ENCODE measurements around the gene GBF1. TPM values are rescaled to one million over a fixed set of nuclear protein-coding genes. Genes with fewer than 3 reads are reported as not detected.

The GBF1 gene
- total and polyA plus RNA-seq, 2 of the 13 experiments (the other 11 are each of a cell fraction or from before 2014, with no cell fraction given) = 17.1 to 21.9 TPM

DNA sequence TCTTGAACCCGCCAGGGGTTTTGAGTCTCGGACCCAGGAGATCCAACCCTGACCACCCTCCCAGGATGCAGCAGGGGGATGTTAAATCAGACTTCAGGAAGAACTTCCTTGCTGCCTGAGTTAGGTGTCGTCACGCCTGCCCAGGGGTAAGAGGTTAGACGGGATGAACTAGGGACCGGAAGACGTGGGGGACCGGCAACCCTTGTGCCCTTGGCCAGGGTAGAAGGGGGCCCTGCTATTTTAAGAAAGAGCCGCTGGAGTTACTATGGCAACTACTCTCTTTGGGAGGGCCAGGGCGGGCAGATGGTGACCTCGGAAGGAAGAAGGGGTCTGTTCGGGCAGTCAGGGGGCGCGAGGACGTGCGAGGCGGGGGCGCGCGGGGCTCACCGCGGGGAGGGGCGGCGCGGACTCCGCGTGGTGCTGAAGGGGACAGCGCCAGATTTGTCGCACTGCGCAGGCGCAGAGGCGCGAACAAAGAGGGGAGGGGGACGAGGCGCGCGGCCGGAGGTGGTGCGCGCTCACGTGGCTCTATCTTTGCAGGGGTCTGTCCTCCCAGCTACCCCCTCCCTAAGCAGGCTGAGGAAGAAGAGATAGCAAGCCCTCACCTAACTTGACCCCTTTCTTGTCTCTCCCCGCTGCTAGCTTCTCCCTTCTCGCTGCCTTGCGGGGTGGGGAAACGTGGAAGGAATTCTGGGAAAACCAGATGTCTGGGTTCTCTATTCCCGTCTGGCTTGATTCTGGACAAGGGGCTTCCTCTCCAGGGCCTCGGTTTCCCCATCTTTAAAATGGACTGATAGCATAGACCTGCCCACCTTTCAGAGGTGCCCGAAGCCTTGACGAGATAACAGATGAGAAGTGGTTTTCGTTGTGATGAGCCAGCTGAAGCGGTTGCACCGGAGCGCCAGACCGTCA lies 174.2 kb downstream of the GBF1 start (continued):
- TF ChIP-seq SKI (IDR thresholded peaks at IDR 0.05; ENCODE audit: partially characterized antibody) = no peak
- TF ChIP-seq ZNF746 (CRISPR knock-in tag; IDR thresholded peaks at IDR 0.05) = no peak
- peak; percentile 26; the same call in 1 of the 2 replicates for TF ChIP-seq GATAD1 (CRISPR knock-in tag; IDR thresholded peaks at IDR 0.05)
- TF ChIP-seq ZIK1 (CRISPR knock-in tag; IDR thresholded peaks at IDR 0.05; ENCODE audit: borderline replicate concordance, low read depth) = peak; percentile 58; the same call in 1 of the 2 replicates
- peak; percentile 63; the same call in 1 of the 2 replicates for TF ChIP-seq IRX3 (CRISPR knock-in tag; IDR thresholded peaks at IDR 0.05; ENCODE audit: borderline replicate concordance, low read depth)
- TF ChIP-seq CBX2 (IDR thresholded peaks at IDR 0.05; ENCODE audit: low read depth, low read length) = no peak
- no peak for TF ChIP-seq CBX2 (CRISPR knock-in tag; IDR thresholded peaks at IDR 0.05; ENCODE audit: low read depth)
- 0 out of 2 replicates have a peak, but pooled peaks have one; percentile 19 for TF ChIP-seq ZBTB38 (CRISPR knock-in tag; IDR thresholded peaks at IDR 0.05)
- no peak for TF ChIP-seq ZNF253 (CRISPR knock-in tag; IDR thresholded peaks at IDR 0.05; ENCODE audit: borderline replicate concordance)
- no peak for TF ChIP-seq ZNF468 (CRISPR knock-in tag; IDR thresholded peaks at IDR 0.05)
- TF ChIP-seq HOXD1 (CRISPR knock-in tag; IDR thresholded peaks at IDR 0.05) = peak; percentile 84
- no peak for TF ChIP-seq RAD21 (CRISPR knock-in tag; IDR thresholded peaks at IDR 0.05)
- TF ChIP-seq ESRRA (CRISPR knock-in tag; IDR thresholded peaks at IDR 0.05; ENCODE audit: low read depth) = peak; percentile 33; the same call in 1 of the 2 replicates
- no peak for TF ChIP-seq ZNF44 (CRISPR knock-in tag; IDR thresholded peaks at IDR 0.05)
- no peak; the same call in 1 of the 2 replicates for TF ChIP-seq KLF9 (CRISPR knock-in tag; IDR thresholded peaks at IDR 0.05; ENCODE audit: low read depth)
- no peak for TF ChIP-seq PHB2 (IDR thresholded peaks at IDR 0.05; ENCODE audit: partially characterized antibody)
- no peak for TF ChIP-seq RFX3 (CRISPR knock-in tag; IDR thresholded peaks at IDR 0.05)
- TF ChIP-seq ZNF839 (CRISPR knock-in tag; IDR thresholded peaks at IDR 0.05; ENCODE audit: borderline replicate concordance) = no peak
- TF ChIP-seq ZNF841 (CRISPR knock-in tag; IDR thresholded peaks at IDR 0.05; ENCODE audit: borderline replicate concordance) = no peak
- no peak for TF ChIP-seq GTF3A (CRISPR knock-in tag; conservative IDR thresholded peaks at IDR 0.05)
- TF ChIP-seq GMEB1 (CRISPR knock-in tag; IDR thresholded peaks at IDR 0.05; ENCODE audit: borderline replicate concordance) = no peak
- TF ChIP-seq, protein P1, sequence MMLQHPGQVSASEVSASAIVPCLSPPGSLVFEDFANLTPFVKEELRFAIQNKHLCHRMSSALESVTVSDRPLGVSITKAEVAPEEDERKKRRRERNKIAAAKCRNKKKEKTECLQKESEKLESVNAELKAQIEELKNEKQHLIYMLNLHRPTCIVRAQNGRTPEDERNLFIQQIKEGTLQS (CRISPR knock-in tag; IDR thresholded peaks at IDR 0.05) = no peak
- TF ChIP-seq KMT2B (CRISPR knock-in tag; IDR thresholded peaks at IDR 0.05) = no peak
- TF ChIP-seq ZNF761 (CRISPR knock-in tag; conservative IDR thresholded peaks at IDR 0.05) = 0 out of 2 replicates have a peak, but pooled peaks have one; percentile 46
- no peak for TF ChIP-seq SNAI1 (CRISPR knock-in tag; IDR thresholded peaks at IDR 0.05; ENCODE audit: borderline replicate concordance)
- 0 out of 2 replicates have a peak, but pooled peaks have one; percentile 41 for TF ChIP-seq TBP (CRISPR knock-in tag; IDR thresholded peaks at IDR 0.05)
- TF ChIP-seq SMAD1 (CRISPR knock-in tag; IDR thresholded peaks at IDR 0.05; ENCODE audit: borderline replicate concordance, low read depth) = no peak
- no peak for TF ChIP-seq ZNF691 (CRISPR knock-in tag; IDR thresholded peaks at IDR 0.05; ENCODE audit: borderline replicate concordance, low read depth)
